Iris pigment epithelial cell (primary cell): Measurements from ENCODE around the gene ARL5C.

Experiments
- DNase-seq: peaks from one replicate; pipeline ENCODE4 v3.0.0-alpha.2; 2011; ENCODE audit warnings: low read depth

ARL5C gene

GRCh38 chr17:39167476-39167875 is 1.5 kb upstream of the ARL5C start:
- DNase-seq, result no peak

- no peak for DNase-seq
These were observed 725 bp upstream of the ARL5C start for GRCh38 chr17:39166437-39167335.

GRCh38 chr17:39165178-39165840 is 652 bp downstream of the ARL5C start:
- no peak for DNase-seq

DNA sequence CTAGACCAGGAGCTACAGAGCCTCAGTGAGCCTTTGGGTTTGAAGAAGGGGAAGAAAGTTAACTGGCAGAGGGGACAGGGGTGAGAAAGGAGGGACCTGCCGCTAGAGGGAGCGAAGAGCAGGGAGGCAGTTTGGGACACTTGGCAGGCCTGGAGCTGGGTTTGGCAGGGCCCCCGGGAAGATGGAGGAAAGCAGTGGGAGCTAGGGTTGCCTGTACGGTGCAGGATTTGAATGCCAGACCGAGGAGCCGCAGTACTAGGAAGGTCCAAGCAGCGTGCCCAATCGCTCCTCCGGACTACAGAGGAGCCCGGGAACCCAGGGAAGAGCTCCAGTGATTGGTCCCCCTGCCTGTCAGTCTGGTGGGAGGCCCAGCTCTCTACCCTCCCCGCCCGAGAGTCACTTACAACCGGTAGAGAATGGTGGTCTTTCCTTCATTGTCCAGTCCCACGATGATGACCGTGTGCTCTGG is 1.3 kb downstream of the ARL5C start:
- DNase-seq, result peak; percentile 95

DNA sequence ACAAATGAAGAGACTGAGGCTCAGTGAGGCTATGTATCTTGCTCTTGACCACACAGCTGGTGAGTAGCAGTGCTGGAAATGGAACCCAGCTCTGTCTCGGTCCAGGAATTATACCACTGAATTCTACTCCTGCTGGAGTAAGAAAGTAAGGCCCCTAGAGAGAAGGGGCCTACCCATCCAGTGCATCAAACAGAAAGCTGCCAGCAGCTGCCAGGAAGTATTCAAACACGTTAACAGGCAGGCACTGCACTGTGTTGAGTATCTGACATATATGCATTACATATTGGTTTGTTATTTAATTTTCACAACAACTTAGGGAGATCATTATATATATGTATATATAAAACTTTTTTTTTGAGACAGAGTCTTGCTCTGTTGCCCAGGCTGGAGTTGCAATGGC is 4.0 kb downstream of the ARL5C start:
- DNase-seq, result no peak

DNA sequence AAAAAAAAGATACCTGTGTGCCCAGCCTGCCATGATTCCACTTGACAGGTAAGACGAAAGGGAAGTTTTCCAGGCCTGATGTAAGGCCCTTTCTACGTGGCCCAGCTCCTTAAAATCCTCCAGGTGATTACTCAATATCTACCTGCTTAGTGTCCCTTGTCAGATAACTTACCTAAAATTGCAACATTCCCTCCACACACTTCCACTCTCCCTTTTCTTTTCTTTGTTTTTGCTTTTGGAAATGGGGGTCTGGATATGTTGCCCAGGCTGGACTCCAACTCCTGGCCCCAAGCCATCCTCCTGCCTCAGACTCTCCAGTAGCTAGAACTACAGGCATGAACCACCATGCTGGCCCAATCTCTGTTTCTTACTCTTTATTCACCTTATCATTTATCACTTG is 7.3 kb downstream of the ARL5C start:
- DNase-seq, result no peak

DNA sequence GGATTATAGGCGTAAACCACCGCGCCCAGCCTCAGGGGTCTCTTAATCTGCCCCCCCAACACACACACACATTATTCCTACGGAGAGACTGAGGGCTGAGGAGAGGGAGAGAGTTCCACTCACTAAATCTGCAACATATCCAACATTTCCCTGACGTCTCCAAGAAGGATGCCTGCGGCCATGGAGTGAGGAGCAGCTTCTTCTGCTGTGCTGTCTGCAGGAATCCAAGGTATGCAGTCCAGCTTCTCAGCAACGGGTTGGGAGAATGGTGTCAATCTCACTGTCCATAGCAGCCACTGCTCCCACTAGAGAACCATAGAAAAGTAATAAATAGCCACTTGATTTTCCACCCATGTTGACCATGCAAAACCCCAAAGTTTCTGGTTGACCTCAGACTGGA is 9.5 kb downstream of the ARL5C start:
- DNase-seq, result peak; percentile 32

DNA sequence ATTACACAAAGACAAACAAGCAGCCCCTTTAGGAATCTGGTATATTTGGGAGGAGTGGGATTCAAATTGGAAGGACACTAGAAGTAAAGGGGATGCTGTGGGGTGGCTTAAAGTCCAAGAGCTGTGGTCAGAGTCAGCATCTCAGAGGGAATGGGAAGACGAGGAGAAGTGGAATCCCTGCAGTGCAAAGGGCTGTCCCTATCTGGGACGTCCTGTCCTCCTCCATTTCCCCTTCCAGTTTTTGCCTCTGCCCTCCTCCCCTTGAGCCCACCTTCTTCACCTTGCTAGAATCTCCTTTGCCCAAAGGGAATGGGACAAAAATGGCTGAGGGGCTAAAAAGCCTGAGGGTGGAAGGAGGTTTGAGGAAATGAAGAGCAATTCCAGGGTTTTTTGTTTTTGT is 10.3 kb downstream of the ARL5C start:
- DNase-seq, result no peak

DNA sequence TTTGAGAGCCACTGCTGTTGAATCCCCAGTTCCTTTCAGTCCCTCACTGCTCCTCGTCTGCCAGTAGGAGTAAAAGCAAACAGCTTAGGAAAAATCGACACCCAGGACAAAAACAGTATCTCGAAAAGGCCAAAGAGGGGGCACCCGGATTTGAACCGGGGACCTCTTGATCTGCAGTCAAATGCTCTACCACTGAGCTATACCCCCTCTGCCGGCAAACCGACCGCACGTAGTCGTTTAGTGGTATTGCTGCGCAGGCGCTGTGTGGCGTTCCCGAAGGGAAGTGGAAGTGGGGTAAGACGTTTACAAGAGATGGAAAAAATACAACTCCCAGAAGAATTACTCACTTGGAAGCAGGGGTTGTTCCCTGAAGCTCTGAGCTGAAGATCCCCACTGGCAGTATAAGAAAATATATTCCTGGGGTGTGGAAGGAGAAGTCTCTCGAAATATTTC is 12.3 kb downstream of the ARL5C start:
- peak; percentile 79 for DNase-seq

DNA sequence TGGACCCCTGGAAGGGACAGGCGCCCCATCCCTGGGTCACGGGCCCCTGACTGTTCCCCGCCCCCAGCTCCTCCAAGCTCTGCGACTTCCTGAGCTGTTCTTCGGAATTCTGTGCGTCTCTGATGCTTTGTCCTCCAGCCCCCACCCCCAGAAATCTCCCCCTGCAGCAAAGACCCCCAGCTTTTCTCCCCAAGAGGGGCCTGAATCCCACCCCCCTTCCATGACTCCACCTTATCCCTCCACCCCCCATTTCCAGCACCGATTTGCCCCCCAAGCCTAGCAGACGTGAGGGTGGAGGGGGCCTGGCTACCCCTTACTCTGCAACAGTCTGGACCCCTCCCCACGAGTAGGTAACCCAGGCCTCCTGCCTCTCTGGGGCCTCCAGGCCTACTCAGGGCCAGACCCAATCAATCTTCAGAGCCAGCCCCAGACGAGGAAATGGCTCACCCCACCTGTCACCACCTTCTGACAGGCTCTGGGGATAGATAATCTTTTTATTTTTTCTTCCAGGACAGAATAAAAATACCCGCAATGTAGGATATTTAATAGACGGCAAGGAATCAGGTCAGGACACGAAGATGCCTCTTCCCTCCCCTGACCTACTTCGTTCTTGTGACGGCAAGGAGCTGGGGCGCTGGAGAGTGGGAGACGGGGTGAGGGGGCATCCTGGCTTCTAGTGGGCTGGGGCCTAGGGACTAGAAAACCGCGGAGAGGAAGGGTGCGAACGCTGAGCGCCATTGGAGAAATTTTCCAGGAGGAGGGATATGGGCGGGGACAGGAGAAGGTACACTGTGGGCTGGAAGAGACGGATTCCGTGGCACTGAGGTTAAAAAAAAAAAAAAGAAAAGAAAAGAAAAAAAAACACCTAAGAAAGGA is 13.8 kb downstream of the ARL5C start:
- DNase-seq, result no peak

- DNase-seq, result no peak
These were observed 14.6 kb downstream of the ARL5C start, which contains the start of gene PLXDC1 for GRCh38 chr17:39151150-39151942. PLXDC1 (minus strand) TSS chr17:39151637; CDS start chr17:39151437, 200 bp downstream.

DNA sequence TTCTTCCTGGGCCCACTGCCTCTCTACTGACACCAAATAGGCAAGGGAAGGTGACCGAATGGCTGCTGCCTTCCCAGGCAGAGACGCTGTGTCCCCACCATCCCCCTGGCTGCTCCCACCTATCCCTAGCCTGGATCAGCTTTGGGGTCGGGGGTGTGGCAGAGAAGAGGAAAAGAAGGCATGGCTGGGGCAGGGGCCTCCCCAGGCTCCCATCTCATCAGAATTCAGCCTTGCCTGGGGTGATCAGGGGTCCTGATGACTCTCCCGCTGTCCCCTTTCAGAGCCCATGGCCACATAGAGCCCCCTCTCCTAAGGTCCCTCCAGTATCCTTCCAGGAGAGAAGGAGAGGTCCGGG is 15.2 kb downstream of the ARL5C start:
- no peak for DNase-seq

- DNase-seq, result no peak
These were observed 15.8 kb downstream of the ARL5C start for GRCh38 chr17:39150104-39150634.

DNA sequence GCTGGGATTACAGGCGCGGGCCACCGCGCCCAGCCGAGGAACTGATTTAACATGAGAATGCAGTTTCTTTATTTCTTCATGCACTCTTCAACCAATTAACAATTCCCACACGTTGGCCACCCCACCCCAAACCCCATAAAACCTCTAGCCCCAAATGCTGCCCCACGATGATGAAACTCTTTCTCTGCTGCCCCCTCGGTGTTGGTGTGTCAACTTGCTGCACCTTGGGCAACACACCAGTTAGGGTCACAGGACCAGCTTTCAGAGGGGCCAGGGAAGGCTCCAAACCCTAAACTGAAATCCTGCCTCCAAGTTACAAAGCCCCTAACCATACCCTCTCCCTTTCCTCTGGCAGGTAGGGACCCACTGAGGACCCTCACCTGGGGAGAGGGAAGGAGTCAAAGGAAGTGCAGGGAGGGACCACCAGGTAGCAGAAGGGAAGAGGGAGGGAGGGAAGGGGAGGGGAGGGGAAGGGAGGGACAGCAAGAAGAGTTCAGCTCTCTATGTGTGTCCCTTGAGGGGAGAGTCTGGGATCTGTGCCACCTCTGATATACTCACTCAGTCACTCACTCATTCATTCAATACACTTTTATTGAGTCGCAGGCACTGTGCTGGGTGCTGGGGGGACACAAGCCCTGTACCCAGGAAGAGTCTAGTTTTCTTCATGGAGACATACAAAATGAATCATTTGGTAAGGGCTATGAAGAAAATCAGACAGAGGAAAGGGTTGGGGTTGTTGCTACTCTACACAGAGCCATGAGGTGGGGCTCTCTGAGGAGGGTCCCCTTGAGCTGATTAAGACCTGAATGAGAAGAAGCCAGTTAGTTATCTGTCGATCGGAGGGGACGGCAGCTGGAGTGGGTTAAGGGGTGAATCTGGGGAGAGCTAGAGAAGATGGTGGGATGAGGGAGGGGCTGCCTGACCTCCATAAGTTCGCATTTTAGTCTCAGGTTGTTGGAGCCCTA is 18.5 kb downstream of the ARL5C start:
- DNase-seq, result no peak

DNA sequence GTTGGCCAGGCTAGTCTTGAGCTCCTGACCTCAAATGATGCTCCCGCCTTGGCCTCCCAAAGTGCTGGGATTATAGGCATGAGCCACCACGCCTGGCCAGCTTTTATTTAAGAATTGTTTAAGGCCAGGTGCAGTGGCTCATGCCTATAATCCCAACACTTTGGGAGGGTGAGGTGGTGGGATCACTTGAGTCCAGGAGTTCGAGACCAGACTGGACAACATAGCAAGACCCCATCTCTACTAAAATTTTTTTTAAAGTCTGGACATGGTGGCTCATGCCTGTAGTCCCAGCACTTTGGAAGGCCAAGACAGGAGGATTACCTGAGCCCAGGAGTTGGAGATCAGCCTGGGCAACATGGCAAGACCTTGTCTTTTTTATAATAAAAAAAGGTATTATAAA is 19.7 kb downstream of the ARL5C start:
- DNase-seq, result no peak

DNA sequence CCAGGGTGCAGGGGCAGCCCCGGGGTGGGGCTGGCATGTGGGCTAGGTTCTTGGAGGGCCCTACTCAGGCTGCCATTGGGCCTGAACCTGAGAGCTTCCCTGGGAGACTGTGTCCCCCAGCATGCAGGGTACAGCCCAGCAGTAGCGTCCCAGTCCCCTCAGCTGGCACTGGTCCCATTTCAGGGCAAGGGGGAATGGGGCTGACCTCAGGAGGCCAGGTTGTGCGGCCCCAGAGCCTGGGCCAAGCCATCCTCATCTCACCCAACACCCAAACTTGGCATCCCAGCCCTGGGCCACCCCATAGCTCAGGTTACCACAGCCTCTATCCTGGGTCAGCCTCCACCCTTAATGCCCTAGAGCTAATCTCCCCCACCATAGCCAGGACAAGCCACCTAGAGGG is 20.8 kb downstream of the ARL5C start:
- no peak for DNase-seq

DNA sequence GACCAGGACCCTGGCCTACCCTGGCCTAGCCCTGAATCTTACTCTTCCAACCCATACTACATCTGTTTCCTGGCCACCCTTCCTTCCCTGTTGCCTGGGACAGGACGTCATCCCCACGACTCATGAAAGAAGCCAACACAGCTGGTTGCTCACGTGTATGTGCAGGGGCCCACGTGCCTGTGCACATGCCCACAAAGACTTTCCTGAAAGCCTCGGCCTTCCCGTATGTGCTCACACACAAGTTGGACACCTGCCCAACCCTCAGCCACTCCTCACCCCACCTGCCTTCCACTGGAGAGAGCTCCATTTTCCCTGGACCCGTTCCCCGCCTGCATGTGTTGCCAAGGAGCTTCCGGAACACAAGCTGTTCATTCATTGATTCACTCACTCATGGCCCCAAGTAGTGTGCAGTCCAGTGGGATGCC is 21.5 kb downstream of the ARL5C start:
- DNase-seq, result peak; percentile 69

GRCh38 chr17:39143552-39144093 is 22.3 kb downstream of the ARL5C start:
- DNase-seq, result no peak

DNA sequence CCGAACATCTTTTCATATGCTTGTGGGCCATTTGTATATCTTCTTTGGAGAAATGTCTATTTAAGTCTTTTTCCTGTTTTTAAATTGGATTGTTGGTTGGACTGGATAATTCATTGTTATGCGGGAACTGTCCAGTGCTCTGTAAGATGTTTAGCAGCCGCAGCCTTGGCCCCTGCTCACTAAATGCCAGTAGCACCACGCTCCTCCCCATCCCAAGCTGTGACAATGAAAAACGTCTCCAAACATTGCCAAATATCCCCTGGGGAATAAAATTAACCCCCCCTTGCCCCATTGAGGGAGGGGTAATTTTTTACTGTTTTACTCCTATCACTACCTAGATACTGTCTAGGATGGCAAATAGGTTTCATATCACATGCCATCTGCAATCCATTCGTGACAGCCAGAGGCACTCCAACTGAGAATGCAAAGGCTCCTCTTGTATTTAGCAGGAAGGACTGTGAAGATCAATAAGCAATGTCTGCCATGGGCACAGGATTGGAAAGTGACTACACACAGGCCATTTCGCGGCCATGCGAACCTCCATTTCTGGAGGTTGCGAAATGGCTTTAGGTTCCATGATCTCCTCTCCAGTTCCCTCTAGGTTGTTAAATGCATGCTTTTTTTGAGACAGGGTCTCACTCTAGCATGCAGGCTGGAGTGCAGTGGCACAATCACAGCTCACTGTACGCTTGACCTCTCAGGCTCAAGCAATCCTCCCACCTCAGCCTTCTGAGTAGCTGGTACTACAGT is 23.9 kb downstream of the ARL5C start:
- no peak for DNase-seq
